Kidney epithelial cell (primary cell): Measurements from ENCODE around the gene FBLN2. TPM values are rescaled to one million over a fixed set of nuclear protein-coding genes. Genes with fewer than 3 reads are reported as not detected.

Experiments used
- DNase-seq: peaks from one replicate; pipeline ENCODE4 v3.0.0-alpha.2; 2010; ENCODE audit warnings: low read depth
- H3K27me3 ChIP-seq: 2 replicates; pipeline ENCODE4 v1.6.0; 2011; ENCODE audit warnings: low read length; ENCODE audit not compliant: control insufficient read depth, insufficient read depth
- H3K36me3 ChIP-seq: 2 replicates; pipeline ENCODE4 v1.5.1; 2011; ENCODE audit warnings: low read length; ENCODE audit not compliant: control insufficient read depth, insufficient read depth
- H3K4me3 ChIP-seq: 2 replicates; pipeline ENCODE4 v1.5.1; 2011; ENCODE audit warnings: low read depth, mild to moderate bottlenecking, control low read depth, low read length
- CTCF ChIP-seq: IDR thresholded peaks from 2 replicates; pipeline ENCODE4 v1.5.1; 2011; ENCODE audit warnings: mild to moderate bottlenecking, moderate library complexity, low read length, control low read depth, inconsistent platforms; ENCODE audit not compliant: insufficient read depth, poor library complexity, severe bottlenecking
- total RNA-seq: library from RNA; depleted of rRNA; stranded (reverse); fragments of >200 nt; gene quantifications from 2 replicates; pipeline ENCODE4 v1.2.3, GENCODE V29; 2015

FBLN2 gene
- total RNA-seq, 1 donor from 2014 or later = 6.7 TPM

GRCh38 chr3:13506680-13507079, 42.2 kb upstream of the FBLN2 start:
- no peak for DNase-seq
- TF ChIP-seq CTCF = no peak
- H3K36me3 ChIP-seq = no peaks in the 10 kb centered on the region
- H3K4me3 ChIP-seq = no peak overlapping the region
- H3K27me3 ChIP-seq = no peaks in the 10 kb centered on the region

GRCh38 chr3:13507247-13507569, 41.7 kb upstream of the FBLN2 start:
- Histone ChIP-seq H3K4me3 (no peak overlapping the region), H3K36me3 (no peaks in the 10 kb centered on the region), H3K27me3 (peaks cover under 1% of the 10 kb centered on the region)
- no peak for TF ChIP-seq CTCF
- no peak for DNase-seq

- peaks cover 6% of the 10 kb centered on the region for H3K27me3 ChIP-seq
- DNase-seq = no peak
- H3K4me3 ChIP-seq = no peak overlapping the region
- no peak for TF ChIP-seq CTCF
- no peaks in the 10 kb centered on the region for H3K36me3 ChIP-seq
Observed at GRCh38 chr3:13507570-13508339, 41.2 kb upstream of the FBLN2 start.

GRCh38 chr3:13508496-13508895, 40.4 kb upstream of the FBLN2 start:
- Histone ChIP-seq H3K27me3 (peaks cover 14% of the 10 kb centered on the region), H3K4me3 (no peak overlapping the region), H3K36me3 (no peaks in the 10 kb centered on the region)
- DNase-seq = no peak
- no peak for TF ChIP-seq CTCF

- no peak for DNase-seq
- no peak for TF ChIP-seq CTCF
- Histone ChIP-seq H3K4me3 (no peak overlapping the region), H3K27me3 (peaks cover 18% of the 10 kb centered on the region), H3K36me3 (no peaks in the 10 kb centered on the region)
Observed at GRCh38 chr3:13509059-13509815, 39.7 kb upstream of the FBLN2 start.
